NT2/D1 (cell line): ENCODE data around the gene ZC3HAV1L.

ENCODE experiments used
- SUZ12 ChIP-seq: IDR thresholded peaks from 2 replicates; pipeline ENCODE4 v1.6.1; 2011; ENCODE audit not compliant: insufficient read length, insufficient read depth; ENCODE audit errors: extremely low read depth
- YY1 ChIP-seq: IDR thresholded peaks from 2 replicates; pipeline ENCODE4 v1.6.1; 2011; ENCODE audit not compliant: insufficient read length, insufficient read depth

GRCh38 chr7:139043823-139044812 lies 8.3 kb upstream of the ZC3HAV1L start:
- TF ChIP-seq YY1 (no peak), SUZ12 (no peak)
